ENCODE data around the gene TAGLN. TPM values are rescaled to one million over a fixed set of nuclear protein-coding genes. Genes with fewer than 3 reads are reported as not detected.
"Not testable (repeated sequence)": the region's sequence is repeated elsewhere in the genome, so short reads cannot be mapped to it uniquely, and the experiment has no call there.

Gene TAGLN
- total RNA-seq, 1 donor from 2014 or later = 470 TPM

GRCh38 chr11:117209351-117210125 lies 10.4 kb downstream of the TAGLN start:
- not testable (repeated sequence) for H3K4me3 ChIP-seq (ENCODE audit: low read depth, low read length); DNase-seq (ENCODE audit: low read depth)

DNA sequence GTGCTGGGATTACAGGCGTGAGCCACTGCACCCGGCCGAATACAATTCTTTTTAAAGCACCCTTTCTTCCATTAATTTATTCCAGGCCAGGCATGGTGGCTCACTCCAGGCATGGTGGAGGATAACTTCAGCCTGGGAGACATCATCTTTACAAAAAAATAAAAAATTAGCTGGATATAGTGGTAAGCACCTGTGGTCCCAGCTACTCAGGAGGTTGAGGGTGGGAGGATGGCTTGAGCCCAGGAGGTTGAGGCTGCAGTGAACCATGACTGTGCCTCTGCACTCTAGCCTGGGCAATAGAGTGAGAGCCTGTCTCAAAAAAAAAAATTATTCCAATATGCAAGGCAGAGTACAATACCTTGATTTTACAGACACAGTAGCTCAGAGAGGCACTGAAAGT lies 11.4 kb downstream of the TAGLN start:
- TF ChIP-seq, protein P1, sequence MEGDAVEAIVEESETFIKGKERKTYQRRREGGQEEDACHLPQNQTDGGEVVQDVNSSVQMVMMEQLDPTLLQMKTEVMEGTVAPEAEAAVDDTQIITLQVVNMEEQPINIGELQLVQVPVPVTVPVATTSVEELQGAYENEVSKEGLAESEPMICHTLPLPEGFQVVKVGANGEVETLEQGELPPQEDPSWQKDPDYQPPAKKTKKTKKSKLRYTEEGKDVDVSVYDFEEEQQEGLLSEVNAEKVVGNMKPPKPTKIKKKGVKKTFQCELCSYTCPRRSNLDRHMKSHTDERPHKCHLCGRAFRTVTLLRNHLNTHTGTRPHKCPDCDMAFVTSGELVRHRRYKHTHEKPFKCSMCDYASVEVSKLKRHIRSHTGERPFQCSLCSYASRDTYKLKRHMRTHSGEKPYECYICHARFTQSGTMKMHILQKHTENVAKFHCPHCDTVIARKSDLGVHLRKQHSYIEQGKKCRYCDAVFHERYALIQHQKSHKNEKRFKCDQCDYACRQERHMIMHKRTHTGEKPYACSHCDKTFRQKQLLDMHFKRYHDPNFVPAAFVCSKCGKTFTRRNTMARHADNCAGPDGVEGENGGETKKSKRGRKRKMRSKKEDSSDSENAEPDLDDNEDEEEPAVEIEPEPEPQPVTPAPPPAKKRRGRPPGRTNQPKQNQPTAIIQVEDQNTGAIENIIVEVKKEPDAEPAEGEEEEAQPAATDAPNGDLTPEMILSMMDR (conservative IDR thresholded peaks at IDR 0.05; ENCODE audit: low read depth, low read length) = no peak
- no peak overlapping the region for H3K4me3 ChIP-seq (ENCODE audit: low read depth, low read length)
- no peak for DNase-seq (ENCODE audit: low read depth)

- no peak overlapping the region for H3K4me3 ChIP-seq (ENCODE audit: low read depth, low read length)
- no peak for DNase-seq (ENCODE audit: low read depth)
- TF ChIP-seq, protein P1 (conservative IDR thresholded peaks at IDR 0.05; ENCODE audit: low read depth, low read length) = no peak
These were observed 13.7 kb downstream of the TAGLN start for GRCh38 chr11:117212697-117213355.

DNA sequence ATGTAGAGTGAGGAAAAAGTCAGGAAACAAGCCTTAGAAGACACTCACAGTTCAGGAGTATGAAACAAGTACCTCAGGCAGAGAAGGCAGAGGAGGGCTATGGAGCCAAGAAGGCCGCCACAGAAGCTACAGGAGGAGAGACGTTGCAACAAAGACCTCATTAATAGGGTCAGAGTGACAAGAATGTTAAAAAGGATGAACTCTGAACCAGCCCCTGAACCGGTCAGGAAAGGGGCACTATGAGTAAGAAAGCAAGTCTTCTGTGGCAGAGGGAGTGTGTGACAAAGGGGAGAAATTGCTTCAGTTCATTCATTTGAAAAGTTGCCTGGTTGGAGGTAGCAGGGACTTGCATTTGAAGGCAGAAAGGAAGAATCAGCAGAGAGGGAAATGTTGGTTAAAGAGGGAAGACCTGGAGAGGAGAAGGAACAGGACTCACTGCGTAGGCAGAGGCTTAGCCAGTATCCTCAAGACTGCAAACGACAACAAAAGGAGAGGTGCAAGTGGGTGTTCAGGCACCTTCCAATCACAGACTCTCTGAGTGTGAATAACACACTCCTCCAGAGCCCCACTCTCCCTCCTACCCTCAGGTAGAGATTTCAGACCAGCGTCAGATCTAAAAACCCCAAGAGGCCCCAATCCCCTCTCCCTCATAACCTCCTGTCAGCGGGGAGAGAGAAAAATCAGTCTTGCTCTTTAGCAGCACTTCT lies 15.4 kb downstream of the TAGLN start:
- DNase-seq (ENCODE audit: low read depth) = no peak
- TF ChIP-seq, protein P1 (conservative IDR thresholded peaks at IDR 0.05; ENCODE audit: low read depth, low read length) = no peak
- H3K4me3 ChIP-seq (ENCODE audit: low read depth, low read length) = no peak overlapping the region

- no peak for DNase-seq (ENCODE audit: low read depth)
- TF ChIP-seq, protein P1 (conservative IDR thresholded peaks at IDR 0.05; ENCODE audit: low read depth, low read length) = no peak
- no peak overlapping the region for H3K4me3 ChIP-seq (ENCODE audit: low read depth, low read length)
These were observed 18.2 kb downstream of the TAGLN start for GRCh38 chr11:117217141-117218084.

GRCh38 chr11:117218133-117218915 lies 19.2 kb downstream of the TAGLN start:
- TF ChIP-seq, protein P1 (conservative IDR thresholded peaks at IDR 0.05; ENCODE audit: low read depth, low read length) = no peak
- no peak overlapping the region for H3K4me3 ChIP-seq (ENCODE audit: low read depth, low read length)
- DNase-seq (ENCODE audit: low read depth) = no peak

All from epithelial cell of proximal tubule (primary cell).